Skin of body (tissue), 1 donor: ENCODE measurements around the gene TMEM202. TPM values are rescaled to one million over a fixed set of nuclear protein-coding genes. Genes with fewer than 3 reads are reported as not detected.

Experiments used
- total RNA-seq: library from RNA; depleted of rRNA; stranded (reverse); fragments of >200 nt; gene quantifications from one replicate; pipeline ENCODE4 v1.2.3, GENCODE V29; 2014

Gene TMEM202
- total RNA-seq, 1 donor from 2014 or later, result not detected

Other genes with a start within 250 kb of the TMEM202 start
- gene GRAMD2A, start 200.5 kb upstream of the TMEM202 start, total RNA-seq, result 0.39 TPM
- gene PKM, start 167.1 kb upstream of the TMEM202 start, total RNA-seq, result 221 TPM
- gene PARP6, start 125.8 kb upstream of the TMEM202 start, total RNA-seq, result 35.0 TPM
- 1.3 TPM for gene CELF6, start 78.1 kb upstream of the TMEM202 start, total RNA-seq
- gene HEXA, start 22.3 kb upstream of the TMEM202 start, total RNA-seq, result 54.6 TPM
- gene ARIH1, start 76.0 kb downstream of the TMEM202 start, total RNA-seq, result 51.8 TPM